BJ (cell line): ENCODE results near the gene MIB2. TPM values are rescaled to one million over a fixed set of nuclear protein-coding genes. Genes with fewer than 3 reads are reported as not detected.

ENCODE experiments used
- CTCF ChIA-PET: fragments of 350-600 bp; formaldehyde crosslinking; extraction: SDS; loops from one replicate; lab custom pipeline; 2021; ENCODE audit warnings: antibody characterized with exemption, inconsistent platforms; lab: Yijun Ruan, JAX
- POLR2A ChIA-PET: fragments of 300-600 bp; sonication (Branson Sonifier 250); formaldehyde crosslinking; extraction: SDS; loops from one replicate; lab custom pipeline; 2021; ENCODE audit warnings: antibody characterized with exemption; lab: Charles Lee
- DNase-seq: peaks from one replicate; pipeline ENCODE4 v3.0.0-alpha.2; 2011; ENCODE audit warnings: low read depth
- H3K27me3 ChIP-seq: 2 replicates; pipeline ENCODE4 v1.6.0; 2011; ENCODE audit warnings: low read length; ENCODE audit not compliant: control insufficient read depth, insufficient read depth
- H3K36me3 ChIP-seq: 2 replicates; pipeline ENCODE4 v1.5.1; 2011; ENCODE audit warnings: low read length; ENCODE audit not compliant: control insufficient read depth, insufficient read depth
- H3K4me3 ChIP-seq: 2 replicates; pipeline ENCODE4 v1.5.1; 2011; ENCODE audit warnings: low read depth, mild to moderate bottlenecking, control low read depth, low read length
- polyA minus RNA-seq: library from RNA; depleted of rRNA, polyadenylated mRNA; stranded (reverse); fragments of >200 nt; gene quantifications from 2 replicates; pipeline ENCODE4 v1.2.3, GENCODE V29; 2011; rRNA and poly(A)+ RNA removed
- polyA plus RNA-seq: library from polyadenylated mRNA; depleted of rRNA; stranded (reverse); fragments of >200 nt; gene quantifications from 2 replicates; pipeline ENCODE4 v1.2.3, GENCODE V29; 2011; rRNA removed
- TF ChIP-seq, protein P1 (sequence below): IDR thresholded peaks from 2 replicates; pipeline ENCODE4 v1.5.1; 2011; ENCODE audit warnings: low read depth, mild to moderate bottlenecking, control low read depth, inconsistent platforms, low read length, moderate library complexity; ENCODE audit not compliant: insufficient read depth

MIB2 gene
- polyA plus RNA-seq (14.8 and 23.1 TPM in 2 replicates), polyA minus RNA-seq (14.0 and 15.6 TPM in 2 replicates)

DNA sequence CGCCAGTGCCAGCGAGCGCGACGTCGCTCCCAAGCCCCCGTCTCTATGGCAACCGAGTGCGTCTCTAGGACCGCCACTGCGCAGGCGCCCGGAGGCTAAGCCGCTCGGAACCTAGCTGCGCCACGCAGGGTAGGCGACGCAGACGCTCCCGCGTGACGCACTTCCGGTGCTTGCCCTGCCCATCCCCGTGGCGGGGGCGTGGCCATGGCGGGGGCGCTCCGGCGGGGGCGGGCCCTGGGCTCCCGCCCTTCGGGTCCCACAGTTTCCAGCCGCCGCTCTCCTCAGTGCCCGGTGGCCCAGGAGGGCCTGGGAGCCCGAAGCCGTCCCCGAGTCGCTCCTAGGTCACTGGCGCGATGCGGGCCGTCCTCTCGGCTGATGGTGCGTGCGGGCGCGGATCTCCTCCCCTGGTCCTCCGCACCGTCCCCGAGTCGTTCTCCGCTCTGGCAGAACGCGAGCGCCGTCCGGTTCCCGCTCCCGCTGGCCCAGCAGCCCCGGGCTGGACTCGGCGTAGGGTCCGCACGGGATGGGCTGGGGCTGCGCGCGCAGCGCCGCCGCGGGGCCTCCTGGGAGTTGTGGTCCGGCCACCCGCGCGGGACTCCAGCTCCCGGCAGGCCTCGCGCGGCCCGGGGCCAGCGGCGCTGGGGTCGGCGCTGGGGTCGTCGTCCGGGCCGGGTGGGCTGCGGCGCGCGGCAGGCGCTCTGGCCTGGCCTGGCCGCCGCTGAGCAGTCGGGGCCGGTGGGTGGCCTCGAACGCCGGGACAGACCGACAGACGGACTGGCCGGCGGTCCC lies at the start of gene MIB2:
MIB2 (plus strand) TSS at position 245 of the 789 bp plus-strand sequence. CDS start 7,953 bp downstream, outside the sequence.
- TF ChIP-seq, protein P1, sequence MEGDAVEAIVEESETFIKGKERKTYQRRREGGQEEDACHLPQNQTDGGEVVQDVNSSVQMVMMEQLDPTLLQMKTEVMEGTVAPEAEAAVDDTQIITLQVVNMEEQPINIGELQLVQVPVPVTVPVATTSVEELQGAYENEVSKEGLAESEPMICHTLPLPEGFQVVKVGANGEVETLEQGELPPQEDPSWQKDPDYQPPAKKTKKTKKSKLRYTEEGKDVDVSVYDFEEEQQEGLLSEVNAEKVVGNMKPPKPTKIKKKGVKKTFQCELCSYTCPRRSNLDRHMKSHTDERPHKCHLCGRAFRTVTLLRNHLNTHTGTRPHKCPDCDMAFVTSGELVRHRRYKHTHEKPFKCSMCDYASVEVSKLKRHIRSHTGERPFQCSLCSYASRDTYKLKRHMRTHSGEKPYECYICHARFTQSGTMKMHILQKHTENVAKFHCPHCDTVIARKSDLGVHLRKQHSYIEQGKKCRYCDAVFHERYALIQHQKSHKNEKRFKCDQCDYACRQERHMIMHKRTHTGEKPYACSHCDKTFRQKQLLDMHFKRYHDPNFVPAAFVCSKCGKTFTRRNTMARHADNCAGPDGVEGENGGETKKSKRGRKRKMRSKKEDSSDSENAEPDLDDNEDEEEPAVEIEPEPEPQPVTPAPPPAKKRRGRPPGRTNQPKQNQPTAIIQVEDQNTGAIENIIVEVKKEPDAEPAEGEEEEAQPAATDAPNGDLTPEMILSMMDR = no peak
- Histone ChIP-seq H3K36me3 (peaks cover 11% of the 10 kb centered on the region), H3K4me3 (peak within 1 kb of the TSS; percentile 100), H3K27me3 (no peaks in the 10 kb centered on the region)
- ChIA-PET CTCF (interaction anchor here (3.4 kb wide), 1 partner anchor 12 kb away, joined by 13 read pairs; no protein-coding TSS in a partner anchor), POLR2A (interaction anchor here (0.5 kb wide), 2 partner anchors 268 to 429 kb away, joined by 3 to 8 read pairs; no protein-coding TSS in a partner anchor)
- peak; percentile 59 for DNase-seq

DNA sequence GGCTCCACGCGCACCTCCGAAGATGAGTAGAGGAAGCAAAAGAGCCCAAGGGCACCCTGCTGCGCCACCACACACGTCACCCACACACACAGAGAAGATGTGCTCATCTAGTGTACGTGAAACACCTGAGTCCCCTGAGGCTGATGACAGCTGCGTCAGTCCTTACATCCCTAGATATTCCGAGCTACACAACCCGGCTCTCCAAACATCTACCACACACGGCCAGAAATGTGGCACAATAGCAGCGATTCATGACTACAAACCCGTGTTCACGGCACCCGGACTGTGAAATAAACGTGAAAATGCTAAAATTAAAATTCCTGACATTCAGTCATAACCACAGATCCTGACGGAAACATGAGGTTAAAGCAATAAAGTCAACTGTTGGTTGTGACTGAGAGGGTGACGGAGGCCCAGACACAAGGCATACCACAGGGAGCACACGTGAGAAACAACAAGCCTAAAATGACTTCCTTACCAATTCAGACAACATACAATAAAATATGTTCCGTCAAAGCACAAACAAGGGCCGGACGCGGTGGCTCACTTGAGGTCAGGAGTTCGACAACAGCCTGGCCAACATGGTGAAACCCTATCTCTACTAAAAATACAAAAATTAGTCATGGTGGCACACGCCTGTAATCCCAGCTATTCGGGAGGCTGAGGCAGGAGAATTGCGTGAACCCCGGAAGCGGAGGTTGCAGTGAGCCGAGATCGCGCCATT lies 48.0 kb upstream of the MIB2 start:
- H3K4me3 ChIP-seq = no peak overlapping the region
- no peaks in the 10 kb centered on the region for H3K27me3 ChIP-seq
- no peak for DNase-seq
- ChIA-PET POLR2A (no interaction called here), CTCF (no interaction called here)
- H3K36me3 ChIP-seq = peaks cover 14% of the 10 kb centered on the region
- TF ChIP-seq, protein P1 = no peak

DNA sequence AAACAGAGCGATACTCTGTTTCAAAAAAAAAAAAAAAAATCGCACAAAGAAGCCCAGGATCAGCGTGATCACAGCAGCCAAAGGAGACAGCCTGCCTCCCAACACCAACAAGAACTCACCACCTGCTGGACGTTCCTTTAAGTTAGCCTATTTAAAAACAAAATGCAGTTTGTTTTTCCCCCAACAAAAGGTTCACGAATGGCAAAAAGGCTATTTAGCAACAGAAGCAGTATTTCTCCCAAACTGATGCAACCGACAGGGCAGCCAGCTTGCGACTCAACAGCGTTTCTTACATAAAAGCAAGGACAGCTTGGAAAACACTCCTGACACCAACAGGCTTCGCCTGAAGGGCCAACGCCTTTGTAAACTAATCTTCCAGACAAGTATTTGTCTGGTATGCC lies 47.4 kb upstream of the MIB2 start:
- TF ChIP-seq, protein P1 = no peak
- Histone ChIP-seq H3K27me3 (no peaks in the 10 kb centered on the region), H3K4me3 (no peak overlapping the region), H3K36me3 (peaks cover 11% of the 10 kb centered on the region)
- ChIA-PET POLR2A (no interaction called here), CTCF (no interaction called here)
- no peak for DNase-seq

DNA sequence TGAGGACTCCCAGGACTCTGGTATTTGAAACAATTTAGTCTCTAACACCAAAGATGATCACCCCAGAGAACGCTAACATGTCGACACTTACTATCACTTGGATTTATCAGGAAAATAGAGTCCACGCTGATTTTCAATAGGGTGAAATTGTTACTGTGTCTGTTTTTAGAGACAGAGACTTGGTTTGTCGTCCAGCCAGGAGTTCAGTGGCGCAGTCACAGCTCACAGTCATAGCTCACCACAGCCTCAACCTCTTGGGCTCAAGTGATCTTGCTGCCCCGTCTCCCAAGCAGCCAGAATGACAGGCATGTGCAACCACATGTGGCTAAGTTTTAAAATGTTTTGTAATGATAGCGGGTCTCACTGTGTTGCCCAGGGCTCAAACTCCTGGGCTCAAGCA lies 46.0 kb upstream of the MIB2 start:
- no peak overlapping the region for H3K4me3 ChIP-seq
- TF ChIP-seq, protein P1 = no peak
- H3K27me3 ChIP-seq = no peaks in the 10 kb centered on the region
- ChIA-PET CTCF (no interaction called here), POLR2A (no interaction called here)
- DNase-seq = no peak
- H3K36me3 ChIP-seq = peaks cover 8% of the 10 kb centered on the region
